Lung microvascular endothelial cell (primary cell): Measurements from ENCODE around the gene IL31RA. TPM values are rescaled to one million over a fixed set of nuclear protein-coding genes. Genes with fewer than 3 reads are reported as not detected.
"Not testable (repeated sequence)": the region's sequence is repeated elsewhere in the genome, so short reads cannot be mapped to it uniquely, and the experiment has no call there.

Experiments
- DNase-seq, 2 donors: peaks; one replicate each; pipeline versions ENCODE4 v3.0.0 to v3.0.0-alpha.2; 2010; ENCODE audit warnings: low read depth in 2 of 2
- total RNA-seq: library from RNA; depleted of rRNA; stranded (reverse); fragments of >200 nt; gene quantifications from 2 replicates; pipeline ENCODE4 v1.2.1, GENCODE V29; 2014

The IL31RA gene
- total RNA-seq: 0.65 TPM in 1 of 2 replicates, not detected in the other

DNA sequence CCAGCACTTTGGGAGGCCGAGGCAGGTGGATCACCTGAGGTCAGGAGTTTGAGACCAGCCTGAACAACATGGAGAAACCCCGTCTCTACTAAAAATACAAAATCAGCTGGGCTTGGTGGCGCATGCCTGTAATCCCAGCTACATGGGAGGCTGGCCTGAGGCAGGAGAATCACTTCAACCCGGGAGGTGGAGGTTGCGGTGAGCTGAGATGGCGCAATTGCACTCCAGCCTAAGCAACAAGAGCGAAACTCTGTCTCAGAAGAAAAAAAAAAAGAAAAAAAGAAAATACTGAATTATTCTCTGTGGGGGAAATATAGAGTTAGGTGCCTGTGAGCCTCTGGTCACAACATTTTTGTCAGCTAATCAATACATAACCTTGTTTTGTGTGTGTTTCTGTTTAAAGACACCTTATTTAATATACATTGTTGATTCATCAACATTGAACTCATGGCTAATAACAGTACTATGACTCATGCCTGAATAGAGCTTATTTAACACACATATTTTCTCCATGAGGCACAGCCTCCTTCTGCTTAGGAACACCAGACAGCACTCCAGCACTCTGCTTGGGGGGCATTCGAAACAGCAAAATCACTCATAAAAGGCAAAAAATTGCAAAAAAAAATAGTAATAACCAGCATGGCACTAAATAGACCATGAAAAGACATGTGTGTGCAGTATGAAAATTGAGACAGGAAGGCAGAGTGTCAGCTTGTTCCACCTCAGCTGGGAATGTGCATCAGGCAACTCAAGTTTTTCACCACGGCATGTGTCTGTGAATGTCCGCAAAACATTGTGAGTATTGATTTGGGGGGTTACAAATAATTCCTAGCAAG, at the start of gene IL31RA:
Gene IL31RA, plus strand, starts transcription at position 519 of the 836 bp plus-strand sequence. Its CDS starts 214 bp downstream, at position 733.
- peak; percentile 50 to 80 for DNase-seq

GRCh38 chr5:55808814-55809213, 42.3 kb upstream of the IL31RA start:
- not testable (repeated sequence) for DNase-seq

- not testable (repeated sequence) for DNase-seq
These were observed 35.2 kb upstream of the IL31RA start for GRCh38 chr5:55815939-55816338.

GRCh38 chr5:55816342-55816741, 34.8 kb upstream of the IL31RA start:
- DNase-seq: peak in 1 of 2 donors; percentile 76

DNA sequence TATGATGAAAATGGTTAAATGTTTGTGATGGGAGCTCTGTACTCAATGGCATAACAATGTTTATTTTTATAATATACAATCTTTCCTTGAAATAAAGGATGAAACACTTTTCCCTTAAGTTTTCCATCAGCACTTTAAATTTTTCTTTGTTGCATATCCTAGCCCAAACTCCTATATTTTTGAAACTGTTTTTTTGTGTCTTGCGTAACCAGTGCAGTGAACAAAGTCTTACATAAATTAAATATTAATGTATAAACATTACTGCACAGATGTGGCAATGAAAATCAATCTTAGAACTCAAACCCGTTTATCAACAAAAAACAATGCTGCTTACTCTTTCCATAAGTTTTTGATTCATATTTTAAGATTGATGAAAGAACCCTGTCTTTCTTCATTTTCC, 34.1 kb upstream of the IL31RA start:
- DNase-seq: no peak

GRCh38 chr5:55820488-55820887, 30.7 kb upstream of the IL31RA start:
- DNase-seq: no peak

DNA sequence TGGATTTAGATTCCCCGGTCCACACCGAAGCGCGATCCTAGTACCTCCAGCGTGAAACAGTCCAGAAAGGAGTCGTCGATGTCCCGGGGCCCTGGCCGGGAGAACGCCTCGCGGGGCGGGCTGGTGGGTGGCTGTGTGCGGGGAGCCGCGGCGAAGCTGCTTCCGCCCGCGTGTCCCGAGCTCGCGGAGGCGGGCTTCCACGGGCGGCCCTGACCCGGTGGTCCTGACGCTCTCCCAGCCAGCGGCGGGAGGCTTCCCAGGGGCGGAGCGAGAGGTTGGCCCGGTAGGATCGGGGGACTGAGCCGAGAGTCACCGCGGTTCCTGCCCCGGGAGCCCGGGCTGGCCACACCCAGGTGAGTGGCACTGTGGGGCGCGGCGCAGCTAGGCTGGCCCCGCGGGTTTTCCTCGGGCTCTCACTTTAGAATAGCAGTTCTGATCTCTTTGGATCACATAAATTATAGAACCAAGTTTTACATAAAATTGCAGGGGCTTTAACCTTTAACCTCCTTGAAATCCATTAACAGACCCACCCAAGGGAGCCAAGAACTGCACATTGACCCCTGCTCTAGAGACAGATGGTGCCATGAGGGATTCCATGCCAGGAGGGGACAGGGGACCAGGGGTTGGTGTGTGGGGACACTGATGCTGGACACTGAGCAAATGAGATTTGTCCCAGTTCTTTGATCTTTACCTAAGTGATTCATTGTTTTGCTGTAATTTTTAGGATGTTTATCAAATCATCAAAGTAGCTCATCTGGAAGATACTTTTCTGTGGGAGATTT, 29.2 kb upstream of the IL31RA start:
- DNase-seq: peak; percentile 7 to 20

- no peak for DNase-seq
These were observed 27.9 kb upstream of the IL31RA start for GRCh38 chr5:55823151-55823796.

- DNase-seq: no peak
These were observed 21.2 kb upstream of the IL31RA start for GRCh38 chr5:55829956-55830355.

- DNase-seq: no peak
These were observed 18.7 kb upstream of the IL31RA start for GRCh38 chr5:55832446-55832845.

DNA sequence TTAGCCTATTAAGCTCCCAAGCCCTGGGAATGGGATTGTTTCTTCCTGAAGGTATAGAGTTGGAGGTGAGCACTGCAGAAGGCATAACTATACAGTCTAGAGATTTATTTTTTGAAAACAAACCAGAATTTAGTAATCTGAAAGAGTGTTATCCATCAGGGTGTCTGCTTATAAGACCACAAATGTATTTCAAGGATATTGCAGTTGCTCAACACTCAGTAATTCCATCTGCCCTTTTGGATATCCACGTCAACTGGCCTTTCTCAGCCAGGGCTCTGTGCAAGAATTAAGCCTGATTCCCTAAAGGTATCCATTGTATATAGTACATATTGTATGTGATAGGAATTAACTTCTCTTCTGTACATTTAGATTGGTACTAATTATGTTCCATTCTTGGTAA, 15.0 kb upstream of the IL31RA start:
- no peak for DNase-seq

DNA sequence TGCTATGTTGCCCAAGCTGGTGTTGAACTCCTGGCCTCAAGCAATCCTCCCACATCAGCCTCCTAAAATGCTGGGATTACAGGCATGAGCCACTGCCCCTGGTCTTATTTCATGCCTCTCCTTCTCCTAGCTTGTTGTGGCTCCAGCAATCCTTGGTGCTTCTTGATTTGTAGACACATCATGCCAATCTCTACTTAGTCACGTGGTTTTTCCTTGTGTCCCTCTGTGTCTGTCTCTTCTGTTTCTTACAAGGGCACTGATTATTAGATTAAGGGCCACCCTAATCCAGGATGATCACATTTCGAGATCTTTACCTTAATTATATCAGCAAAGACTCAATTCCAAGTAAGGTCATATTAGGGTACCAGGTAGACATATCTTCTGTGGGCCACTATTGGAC, 9.2 kb upstream of the IL31RA start:
- DNase-seq: no peak

- DNase-seq: no peak
These were observed 3.3 kb upstream of the IL31RA start for GRCh38 chr5:55847837-55848236.

DNA sequence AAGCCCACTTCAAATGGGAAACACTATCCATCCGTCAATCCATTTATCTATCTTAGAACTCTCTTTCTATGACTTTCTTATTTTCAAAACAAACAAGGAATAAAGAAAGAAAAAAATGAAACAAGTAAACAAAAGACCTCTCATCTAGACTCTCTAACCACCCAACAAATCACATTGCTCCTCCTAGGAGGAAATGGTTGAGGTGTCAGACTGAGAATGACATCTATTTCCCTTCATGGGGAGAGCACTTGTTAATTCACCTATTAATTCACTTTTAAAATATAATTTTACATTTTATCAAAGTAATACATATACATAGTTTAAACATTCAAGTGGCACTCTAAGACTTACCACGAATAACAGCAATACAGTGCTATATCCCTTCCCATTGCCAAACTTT, 2.4 kb upstream of the IL31RA start:
- no peak for DNase-seq

GRCh38 chr5:55851675-55851979, 470 bp downstream of the IL31RA start:
- DNase-seq: no peak

DNA sequence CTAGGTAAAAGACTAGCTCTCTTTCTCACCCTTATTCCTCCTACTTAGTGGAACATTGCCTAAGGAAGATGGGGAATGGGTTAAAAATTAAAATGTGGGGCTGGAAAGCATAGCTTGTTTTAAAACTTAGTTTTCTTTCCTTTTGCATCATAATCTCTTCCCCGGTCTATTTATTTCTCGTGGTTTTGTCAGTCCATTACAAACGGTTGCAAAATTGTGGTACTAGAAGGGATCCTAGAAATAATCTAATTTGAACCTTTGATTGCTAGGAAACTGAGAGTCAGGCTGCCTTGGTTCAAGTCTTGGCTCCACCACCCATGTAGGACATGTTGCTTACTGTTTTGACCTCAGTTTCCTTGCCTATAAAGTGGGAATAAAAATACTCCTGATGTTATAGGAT, 1.3 kb downstream of the IL31RA start:
- DNase-seq: no peak

DNA sequence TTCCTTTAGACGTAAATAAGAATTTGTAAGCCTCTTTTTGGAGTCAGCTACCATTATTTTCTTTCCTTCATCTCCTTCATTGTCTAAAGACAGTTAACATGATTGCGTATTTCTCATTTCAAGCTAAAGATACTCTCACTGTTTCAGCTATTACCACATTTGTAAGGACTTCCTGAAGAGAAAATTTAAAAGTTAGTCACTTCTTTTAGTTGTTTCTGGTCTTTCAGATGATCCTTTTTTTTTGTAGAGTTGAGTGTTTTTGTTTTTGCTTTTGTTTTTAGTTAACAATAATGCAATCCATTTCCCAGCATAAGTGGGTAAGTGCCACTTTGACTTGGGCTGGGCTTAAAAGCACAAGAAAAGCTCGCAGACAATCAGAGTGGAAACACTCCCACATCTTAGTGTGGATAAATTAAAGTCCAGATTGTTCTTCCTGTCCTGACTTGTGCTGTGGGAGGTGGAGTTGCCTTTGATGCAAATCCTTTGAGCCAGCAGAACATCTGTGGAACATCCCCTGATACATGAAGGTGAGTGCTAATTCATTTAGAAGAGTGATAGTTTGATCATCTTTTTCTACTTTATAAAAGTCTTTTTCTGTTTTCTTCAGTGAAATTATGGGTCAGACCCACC, 2.0 kb downstream of the IL31RA start:
- peak; percentile 9 to 18 for DNase-seq

- DNase-seq: peak; percentile 58 to 70
These were observed 2.7 kb downstream of the IL31RA start for GRCh38 chr5:55853818-55854217.

DNA sequence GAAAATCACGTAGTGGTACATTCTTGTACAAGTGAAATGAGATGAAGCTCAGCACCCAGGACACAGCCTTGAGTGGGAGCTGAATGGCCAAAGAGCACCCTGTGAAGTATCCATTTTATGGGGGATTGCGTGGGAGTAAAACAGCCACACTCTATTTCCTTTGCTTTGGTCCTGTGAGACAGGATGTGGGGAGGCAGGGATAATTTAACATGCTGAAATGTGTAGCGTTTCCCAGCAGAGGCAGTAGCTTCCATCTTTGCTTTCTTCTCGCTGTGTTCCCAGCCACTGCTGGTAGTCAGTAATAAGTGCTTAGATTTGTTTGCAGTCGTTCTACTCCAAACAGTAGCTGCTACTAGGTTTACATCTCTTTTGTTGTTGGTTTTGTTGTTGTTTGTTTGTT, 4.4 kb downstream of the IL31RA start:
- DNase-seq: peak; percentile 22 to 37

GRCh38 chr5:55856516-55857246, 5.5 kb downstream of the IL31RA start:
- DNase-seq: peak; percentile 43 to 51

DNA sequence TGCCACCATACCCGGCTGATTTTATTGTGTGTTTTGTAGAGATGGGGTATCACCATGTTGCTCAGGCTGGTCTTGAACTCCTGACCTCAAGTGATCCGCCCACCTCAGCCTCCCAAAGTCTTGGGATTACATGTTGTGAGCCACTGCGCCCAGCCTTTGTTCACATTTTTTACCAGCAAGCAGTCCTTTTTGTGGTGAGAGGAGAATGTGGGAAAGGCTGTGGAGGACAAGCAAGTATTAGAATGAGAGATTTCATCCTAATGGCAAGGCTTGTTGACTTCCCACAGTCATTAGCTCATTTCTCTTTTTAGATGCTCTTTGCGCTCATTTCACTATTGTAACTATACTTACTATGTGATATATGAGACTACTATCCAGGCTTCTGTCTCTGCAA, 6.1 kb downstream of the IL31RA start:
- DNase-seq: no peak
